H1 (cell line): ENCODE results near the gene CDH26. TPM values are rescaled to one million over a fixed set of nuclear protein-coding genes. Genes with fewer than 3 reads are reported as not detected.

Experiments
- CTCF ChIA-PET: fragments of 300-600 bp; sonication (Branson Sonifier 250); formaldehyde crosslinking; loops from one replicate; lab custom pipeline; 2021; ENCODE audit not compliant: partially characterized antibody; lab: Charles Lee
- POLR2A ChIA-PET: fragments of 300-600 bp; sonication (Branson Sonifier 250); formaldehyde crosslinking; loops from one replicate; lab custom pipeline; 2021; ENCODE audit warnings: inconsistent platforms; ENCODE audit not compliant: partially characterized antibody; lab: Charles Lee
- DNase-seq, 2 experiments: peaks; one replicate each; pipeline versions ENCODE4 v3.0.0 to v3.0.0-alpha.2; 2010 to 2022; ENCODE audit warnings: low spot score in 2 of 2, low read depth in 1 of 2, mixed read lengths in 1 of 2
- FAIRE-seq: peaks from 2 replicates; lab custom pipeline; 2011; peaks lifted over from hg19 to GRCh38; lab: Jason Lieb, UNC
- H2AFZ ChIP-seq: 2 replicates; pipeline ENCODE4 v1.8.1; 2012; ENCODE audit warnings: low read length, inconsistent platforms
- H2AK5ac ChIP-seq: 2 replicates; pipeline ENCODE4 v1.6.1; 2013; ENCODE audit warnings: low read depth, low read length
- H2BK120ac ChIP-seq: replicated peaks from 2 replicates; pipeline ENCODE3; 2013; ENCODE audit warnings: low read depth, low read length, inconsistent platforms
- H2BK12ac ChIP-seq: 2 replicates; pipeline ENCODE4 v1.6.1; 2013; ENCODE audit warnings: low read depth, low read length
- H2BK15ac ChIP-seq: 2 replicates; pipeline ENCODE4 v1.6.1; 2013; ENCODE audit warnings: low read length
- H2BK20ac ChIP-seq: 2 replicates; pipeline ENCODE4 v1.6.1; 2013; ENCODE audit warnings: low read length
- H2BK5ac ChIP-seq: 2 replicates; pipeline ENCODE4 v1.6.1; 2013; ENCODE audit warnings: low read depth, low read length
- H3K14ac ChIP-seq: 2 replicates; pipeline ENCODE4 v1.6.1; 2013; ENCODE audit warnings: inconsistent platforms; ENCODE audit not compliant: insufficient read length
- H3K18ac ChIP-seq: 2 replicates; pipeline ENCODE4 v1.6.1; 2013; ENCODE audit warnings: low read length; ENCODE audit errors: extremely low read depth
- H3K23ac ChIP-seq: 2 replicates; pipeline ENCODE4 v1.6.1; 2013; ENCODE audit warnings: inconsistent platforms; ENCODE audit not compliant: insufficient read length
- H3K23me2 ChIP-seq: 2 replicates; pipeline ENCODE4 v1.6.1; 2013; ENCODE audit warnings: low read depth, low read length
- H3K27ac ChIP-seq: 2 replicates; pipeline ENCODE4 v1.6.1; 2011; ENCODE audit warnings: low read depth, low read length, inconsistent platforms
- H3K27me3 ChIP-seq, 4 experiments: replicated peaks in 1 of 4; 1 replicate in 1 of 4; 2 replicates in 3 of 4; pipeline versions ENCODE4 v1.6.1 to v1.8.1; 2011 to 2013; ENCODE audit warnings: low read length in 3 of 4, mild to moderate bottlenecking in 3 of 4, inconsistent platforms in 2 of 4, mixed read lengths in 2 of 4, moderate library complexity in 1 of 4; ENCODE audit not compliant: control insufficient read depth in 3 of 4, insufficient read depth in 3 of 4; ENCODE audit errors: extremely low read depth in 1 of 4
- H3K36me3 ChIP-seq, 4 experiments: 2 replicates each; pipeline versions ENCODE4 v1.6.1 to v1.8.1; 2011 to 2013; ENCODE audit warnings: mild to moderate bottlenecking in 4 of 4, low read length in 3 of 4, moderate library complexity in 2 of 4, control low read depth in 1 of 4, inconsistent platforms in 1 of 4; ENCODE audit not compliant: insufficient read depth in 4 of 4, control insufficient read depth in 2 of 4
- H3K4ac ChIP-seq: replicated peaks from 2 replicates; pipeline ENCODE3; 2013; ENCODE audit warnings: low read length, low read depth, mixed read lengths, inconsistent platforms; ENCODE audit not compliant: insufficient read length
- H3K4me1 ChIP-seq, 4 experiments: replicated peaks in 1 of 4; 1 replicate in 1 of 4; 2 replicates in 3 of 4; pipeline versions ENCODE4 v1.6.1 to v1.8.1; 2011 to 2013; ENCODE audit warnings: low read length in 3 of 4, inconsistent platforms in 2 of 4, mixed read lengths in 1 of 4; ENCODE audit not compliant: insufficient read depth in 4 of 4, control insufficient read depth in 3 of 4
- H3K4me2 ChIP-seq, 2 experiments: 2 replicates each; pipeline versions ENCODE4 v1.6.1 to v1.8.1; 2011 to 2013; ENCODE audit warnings: low read depth in 2 of 2, low read length in 2 of 2, control low read depth in 1 of 2, inconsistent platforms in 1 of 2, mild to moderate bottlenecking in 1 of 2; ENCODE audit not compliant: insufficient read depth in 1 of 2
- H3K4me3 ChIP-seq, 4 experiments: fragments of 200-600, 300-600 bp in 1 of 4; sonication (generic), shearing (Covaris generic), sonication (Bioruptor Twin) in 1 of 4; 2 replicates each; pipeline versions ENCODE4 v1.5.1 to v1.8.1; 2011 to 2016; ENCODE audit warnings: low read length in 4 of 4, low read depth in 3 of 4, control low read depth in 2 of 4, inconsistent platforms in 2 of 4, mild to moderate bottlenecking in 2 of 4, mixed read lengths in 1 of 4, moderate library complexity in 1 of 4; ENCODE audit not compliant: insufficient read depth in 2 of 4; ENCODE audit errors: extremely low read depth in 1 of 4
- H3K56ac ChIP-seq: replicated peaks from 2 replicates; pipeline ENCODE3; 2013; ENCODE audit warnings: low read depth, mild to moderate bottlenecking, mixed read lengths, low read length, inconsistent platforms; ENCODE audit not compliant: insufficient read length
- H3K79me1 ChIP-seq: 2 replicates; pipeline ENCODE4 v1.6.1; 2013; ENCODE audit warnings: low read depth, low read length, control low read depth
- H3K79me2 ChIP-seq, 2 experiments: 2 replicates each; pipeline versions ENCODE4 v1.6.1 to v1.8.1; 2012 to 2013; ENCODE audit warnings: low read length in 2 of 2, mild to moderate bottlenecking in 2 of 2, inconsistent platforms in 1 of 2; ENCODE audit not compliant: insufficient read depth in 2 of 2, control insufficient read depth in 1 of 2
- H3K9ac ChIP-seq, 4 experiments: replicated peaks in 1 of 4; 1 replicate in 1 of 4; 2 replicates in 3 of 4; pipeline versions ENCODE4 v1.6.1 to v1.8.1; 2011 to 2013; ENCODE audit warnings: low read depth in 3 of 4, low read length in 3 of 4, control low read depth in 2 of 4, mild to moderate bottlenecking in 2 of 4, moderate library complexity in 2 of 4, inconsistent platforms in 1 of 4; ENCODE audit errors: extremely low read depth in 1 of 4
- H3K9me3 ChIP-seq, 2 experiments: 2 replicates each; pipeline versions ENCODE4 v1.6.1 to v1.8.1; 2012 to 2013; ENCODE audit warnings: mild to moderate bottlenecking in 2 of 2, moderate library complexity in 2 of 2, control low read depth in 1 of 2, inconsistent platforms in 1 of 2, low read depth in 1 of 2, low read length in 1 of 2, mixed read lengths in 1 of 2; ENCODE audit not compliant: insufficient read depth in 2 of 2
- H4K20me1 ChIP-seq, 2 experiments: replicated peaks in 1 of 2; 2 replicates each; pipeline versions ENCODE3 to v1.8.1; 2011 to 2013; ENCODE audit warnings: inconsistent platforms in 2 of 2, low read length in 2 of 2, mild to moderate bottlenecking in 1 of 2; ENCODE audit not compliant: insufficient read depth in 2 of 2, control insufficient read depth in 1 of 2
- H4K5ac ChIP-seq: 2 replicates; pipeline ENCODE4 v1.6.1; 2013; ENCODE audit warnings: low read length, low read depth, mixed read lengths, inconsistent platforms; ENCODE audit not compliant: insufficient read length
- H4K8ac ChIP-seq: 2 replicates; pipeline ENCODE4 v1.8.0; 2013; ENCODE audit warnings: mild to moderate bottlenecking, moderate library complexity, low read length, inconsistent platforms; ENCODE audit not compliant: insufficient read depth; ENCODE audit errors: extremely low read depth
- H4K91ac ChIP-seq: replicated peaks from 2 replicates; pipeline ENCODE3; 2013; ENCODE audit warnings: low read length, mixed read lengths, inconsistent platforms; ENCODE audit not compliant: insufficient read length
- GABPA ChIP-seq: IDR thresholded peaks from 2 replicates; pipeline ENCODE4 v1.6.1; 2011; ENCODE audit warnings: mild to moderate bottlenecking, low read length, moderate library complexity, borderline replicate concordance; ENCODE audit not compliant: insufficient read depth
- GTF2F1 ChIP-seq: IDR thresholded peaks from 2 replicates; pipeline ENCODE4 v1.6.1; 2012; ENCODE audit warnings: low read depth, low read length, improper control_type of control experiment, borderline replicate concordance
- HDAC2 ChIP-seq, 2 experiments: fragments of 300-600 bp in 1 of 2; sonication (generic) in 1 of 2; IDR thresholded peaks; 2 replicates each; pipeline ENCODE4 v1.6.1; 2011 to 2012; ENCODE audit warnings: low read depth in 2 of 2, low read length in 2 of 2, mild to moderate bottlenecking in 2 of 2, moderate library complexity in 2 of 2, borderline replicate concordance in 1 of 2, inconsistent platforms in 1 of 2
- KDM4A ChIP-seq: IDR thresholded peaks from one replicate; pipeline ENCODE4 v1.7.1; 2012; ENCODE audit warnings: low read depth, mild to moderate bottlenecking, moderate library complexity, low read length, inconsistent platforms; ENCODE audit not compliant: severe bottlenecking
- KDM5A ChIP-seq: fragments of 200-600 bp; IDR thresholded peaks from 2 replicates; pipeline ENCODE4 v1.7.1; 2012; ENCODE audit warnings: mild to moderate bottlenecking, low read length, inconsistent platforms, mixed read lengths
- SIRT6 ChIP-seq: IDR thresholded peaks from one replicate; pipeline ENCODE4 v1.7.1; 2012; ENCODE audit warnings: low read length, inconsistent platforms
- SRF ChIP-seq: IDR thresholded peaks from 2 replicates; pipeline ENCODE4 v1.6.1; 2011; ENCODE audit warnings: mild to moderate bottlenecking, low read depth, low read length, moderate library complexity
- TAF1 ChIP-seq: IDR thresholded peaks from 2 replicates; pipeline ENCODE4 v1.6.1; 2011; ENCODE audit warnings: mild to moderate bottlenecking, low read depth, low read length
- YY1 ChIP-seq: IDR thresholded peaks from 2 replicates; pipeline ENCODE4 v1.6.1; 2011; ENCODE audit warnings: low read depth, mild to moderate bottlenecking, low read length
- WGBS, 2 experiments: shearing (Covaris generic) in 1 of 2; methylation state at CpG; one replicate each; pipeline versions ENCODE4 v1.1.6 to v1.1.7; 2013 to 2015; ENCODE audit warnings: low lambda C conversion rate in 2 of 2, mixed read lengths in 2 of 2, inconsistent platforms in 1 of 2, low coverage in 1 of 2, missing lambda C conversion rate in 1 of 2; ENCODE audit not compliant: insufficient replicate concordance in 2 of 2, insufficient coverage in 1 of 2, insufficient read length in 1 of 2; ENCODE audit errors: extremely low coverage in 1 of 2, missing lambda C conversion rate in 1 of 2; 5-methylcytosine and 5-hydroxymethylcytosine counted together
- polyA plus RNA-seq, 7 experiments: library from polyadenylated mRNA; depleted of rRNA in 3 of 7; stranded (reverse) in 5 of 7; unstranded in 2 of 7; fragments of >200 nt in 5 of 7; fragments of 200-250 nt in 2 of 7; gene quantifications; 1 replicate in 5 of 7; 2 replicates in 1 of 7; 4 replicates in 1 of 7; pipeline versions ENCODE4 v1.2.1 to v1.2.3, GENCODE V29; 2011 to 2013; ENCODE audit warnings: missing spikeins in 2 of 7, mixed read lengths in 2 of 7
- total RNA-seq: library from RNA; stranded (reverse); fragmentation: NEBNext Ultra II Directional; extraction: Animal tissue kit (Norgen Biotek cat#: 25700); gene quantifications from 2 replicates; pipeline ENCODE4 v1.2.1, GENCODE V29; 2021

CDH26 gene
- total and polyA plus RNA-seq, 2 of the 8 experiments (the other 6 are each of a cell fraction or from before 2014, with no cell fraction given) = 1.5 to 1.7 TPM

- H3K4me3 ChIP-seq = no peak overlapping the region
- no peak overlapping the region for H3K4ac ChIP-seq
- FAIRE-seq = no peak
- no peak overlapping the region for H2AFZ ChIP-seq
- CTCF ChIA-PET = interaction anchor here (0.7 kb wide), 2 partner anchors 51 to 52 kb away, joined by 3 read pairs; no protein-coding TSS in a partner anchor
- H3K27me3 ChIP-seq = no peaks in the 10 kb centered on the region
- no peak overlapping the region for H3K14ac ChIP-seq
- H4K91ac ChIP-seq = no peak overlapping the region
- H4K5ac ChIP-seq = no peak overlapping the region
- H4K20me1 ChIP-seq = no peaks in the 10 kb centered on the region
- no peak overlapping the region for H3K27ac ChIP-seq
- H2BK120ac ChIP-seq = no peak overlapping the region
- no peak overlapping the region for H4K8ac ChIP-seq
- no peak overlapping the region for H2BK15ac ChIP-seq
- no peak overlapping the region for H2AK5ac ChIP-seq
- H3K23ac ChIP-seq = no peak overlapping the region
- H3K36me3 ChIP-seq = no peaks in the 10 kb centered on the region
- H3K9ac ChIP-seq = no peak overlapping the region
- no peak overlapping the region for H2BK12ac ChIP-seq
- no peaks in the 10 kb centered on the region for H3K79me1 ChIP-seq
- no peak overlapping the region for H3K18ac ChIP-seq
- no peaks in the 10 kb centered on the region for H3K79me2 ChIP-seq
- H3K4me2 ChIP-seq = no peak overlapping the region
- H2BK20ac ChIP-seq = no peak overlapping the region
- H3K23me2 ChIP-seq = no peaks in the 10 kb centered on the region
- POLR2A ChIA-PET = no interaction called here
- no peak overlapping the region for H3K56ac ChIP-seq
- no peak overlapping the region for H2BK5ac ChIP-seq
- TF ChIP-seq YY1 (no peak), SIRT6 (no peak), SRF (no peak), KDM5A (no peak), GABPA (no peak), HDAC2 (IDR thresholded peaks at IDR 0.05; ENCODE audit: borderline replicate concordance in 1 of 2, low read depth in 2 of 2, low read length in 2 of 2) (no peak), TAF1 (no peak), KDM4A (no peak), GTF2F1 (no peak)
- no peak for DNase-seq
- 85% methylated on average over 4 of the region's 4 CpGs; no CpG with 5 or more reads in 1 of the 2 experiments for WGBS, 2 experiments
- H3K4me1 ChIP-seq = no peaks in the 10 kb centered on the region; a peak in 1 of 7 replicates
- H3K9me3 ChIP-seq = no peaks in the 10 kb centered on the region
Measured at GRCh38 chr20:60006261-60006660, 48.0 kb downstream of the CDH26 start.
